Measurements from ENCODE around the gene PLA2G2C.

DNA sequence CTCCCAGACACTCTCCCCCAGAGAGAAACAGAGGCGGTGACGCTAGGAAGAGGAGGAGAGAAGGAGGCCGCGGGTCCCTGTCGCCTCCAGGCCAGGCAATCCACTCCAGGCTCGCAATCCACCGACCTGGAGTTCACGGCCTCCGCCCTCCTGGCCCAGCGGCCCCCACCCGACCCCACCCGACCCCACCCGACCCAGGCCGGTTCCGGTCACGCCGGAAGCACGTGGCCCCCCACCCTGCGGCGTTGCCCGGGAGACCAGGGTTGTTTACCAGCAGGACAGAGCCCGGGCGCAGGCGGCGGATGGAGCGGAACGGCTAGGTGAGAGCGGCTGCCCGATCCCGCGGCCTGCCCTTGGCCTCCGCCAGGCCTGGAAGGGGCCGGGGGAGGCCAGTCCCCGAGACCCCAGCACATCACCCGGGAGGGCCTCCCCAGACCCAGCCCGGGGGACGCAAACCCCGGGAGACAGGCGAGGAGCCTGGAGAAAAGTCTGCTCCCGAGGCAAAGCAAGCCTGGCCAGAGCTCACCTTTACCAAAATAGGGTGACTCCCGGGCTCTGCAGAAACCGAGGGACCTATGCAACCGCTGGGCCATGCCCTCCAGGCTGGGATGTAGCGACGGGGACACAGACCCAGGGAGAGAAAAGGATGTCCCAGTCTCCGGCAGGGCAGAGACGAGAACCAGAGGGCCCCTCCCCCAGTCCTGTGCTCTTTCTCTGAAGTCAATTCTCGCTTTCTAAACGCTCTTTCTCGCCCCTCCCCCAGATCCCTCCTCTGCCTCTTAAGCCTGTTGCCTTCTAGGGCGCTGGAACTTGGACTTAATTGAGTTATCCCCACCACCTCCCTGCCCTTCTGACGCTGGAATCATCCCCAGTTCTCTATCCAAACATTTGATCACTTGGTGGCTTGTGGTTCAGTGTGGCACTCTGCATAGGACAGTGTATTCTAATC is at the start of gene PLA2G2C, which contains the start of gene UBXN10:
- no peak for TF ChIP-seq POLR2A (IDR thresholded peaks at IDR 0.05)
- TF ChIP-seq, protein P1, sequence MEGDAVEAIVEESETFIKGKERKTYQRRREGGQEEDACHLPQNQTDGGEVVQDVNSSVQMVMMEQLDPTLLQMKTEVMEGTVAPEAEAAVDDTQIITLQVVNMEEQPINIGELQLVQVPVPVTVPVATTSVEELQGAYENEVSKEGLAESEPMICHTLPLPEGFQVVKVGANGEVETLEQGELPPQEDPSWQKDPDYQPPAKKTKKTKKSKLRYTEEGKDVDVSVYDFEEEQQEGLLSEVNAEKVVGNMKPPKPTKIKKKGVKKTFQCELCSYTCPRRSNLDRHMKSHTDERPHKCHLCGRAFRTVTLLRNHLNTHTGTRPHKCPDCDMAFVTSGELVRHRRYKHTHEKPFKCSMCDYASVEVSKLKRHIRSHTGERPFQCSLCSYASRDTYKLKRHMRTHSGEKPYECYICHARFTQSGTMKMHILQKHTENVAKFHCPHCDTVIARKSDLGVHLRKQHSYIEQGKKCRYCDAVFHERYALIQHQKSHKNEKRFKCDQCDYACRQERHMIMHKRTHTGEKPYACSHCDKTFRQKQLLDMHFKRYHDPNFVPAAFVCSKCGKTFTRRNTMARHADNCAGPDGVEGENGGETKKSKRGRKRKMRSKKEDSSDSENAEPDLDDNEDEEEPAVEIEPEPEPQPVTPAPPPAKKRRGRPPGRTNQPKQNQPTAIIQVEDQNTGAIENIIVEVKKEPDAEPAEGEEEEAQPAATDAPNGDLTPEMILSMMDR (IDR thresholded peaks at IDR 0.05): no peak
